ENCODE measurements around the gene RNF141.

The RNF141 gene

GRCh38 chr11:10518123-10518522, 22.9 kb downstream of the RNF141 start:
- no peak for DNase-seq (ENCODE audit: low read depth, low spot score)
- no peaks in the 10 kb centered on the region for H3K9me3 ChIP-seq (ENCODE audit: low read depth, low read length)
- H3K27ac ChIP-seq = peak overlapping the region; percentile 40; the same call in 1 of the 2 replicates
- H3K36me3 ChIP-seq (ENCODE audit: insufficient read depth, low read length) = peaks cover 67% of the 10 kb centered on the region
- no peak overlapping the region for H3K4me3 ChIP-seq
- no peak for TF ChIP-seq POLR2AphosphoS5 (IDR thresholded peaks at IDR 0.05; ENCODE audit: borderline replicate concordance, low read depth, low read length)
- TF ChIP-seq EZH2 (IDR thresholded peaks at IDR 0.05) = no peak
- TF ChIP-seq FOXP2 (optimal IDR thresholded peaks at IDR 0.05; ENCODE audit: control extremely low read depth, extremely low read length, insufficient read depth) = no peak
- no peak overlapping the region for H3K9ac ChIP-seq (ENCODE audit: insufficient read length)

- Histone ChIP-seq H3K36me3 (ENCODE audit: insufficient read depth, low read length) (peaks cover 44% of the 10 kb centered on the region), H3K4me3 (no peak overlapping the region), H3K27ac (no peak overlapping the region), H3K9me3 (ENCODE audit: low read depth, low read length) (no peaks in the 10 kb centered on the region), H3K9ac (ENCODE audit: insufficient read length) (no peak overlapping the region)
- DNase-seq (ENCODE audit: low read depth, low spot score) = no peak
- TF ChIP-seq EZH2 (IDR thresholded peaks at IDR 0.05) (no peak), FOXP2 (optimal IDR thresholded peaks at IDR 0.05; ENCODE audit: control extremely low read depth, extremely low read length, insufficient read depth) (no peak), POLR2AphosphoS5 (IDR thresholded peaks at IDR 0.05; ENCODE audit: borderline replicate concordance, low read depth, low read length) (no peak)
Measured at GRCh38 chr11:10515418-10515817, 25.6 kb downstream of the RNF141 start.

GRCh38 chr11:10514709-10515108, 26.3 kb downstream of the RNF141 start:
- peak overlapping the region; percentile 4 for H3K9ac ChIP-seq (ENCODE audit: insufficient read length)
- no peak for DNase-seq (ENCODE audit: low read depth, low spot score)
- H3K36me3 ChIP-seq (ENCODE audit: insufficient read depth, low read length) = peaks cover 39% of the 10 kb centered on the region
- H3K9me3 ChIP-seq (ENCODE audit: low read depth, low read length) = no peaks in the 10 kb centered on the region
- no peak for TF ChIP-seq POLR2AphosphoS5 (IDR thresholded peaks at IDR 0.05; ENCODE audit: borderline replicate concordance, low read depth, low read length)
- TF ChIP-seq FOXP2 (optimal IDR thresholded peaks at IDR 0.05; ENCODE audit: control extremely low read depth, extremely low read length, insufficient read depth) = no peak
- TF ChIP-seq EZH2 (IDR thresholded peaks at IDR 0.05) = no peak
- H3K27ac ChIP-seq = peak overlapping the region; percentile 27; the same call in 1 of the 2 replicates
- H3K4me3 ChIP-seq = no peak overlapping the region

- Histone ChIP-seq H3K27ac (peak overlapping the region; percentile 27; the same call in 1 of the 2 replicates), H3K4me3 (no peak overlapping the region), H3K9me3 (ENCODE audit: low read depth, low read length) (no peaks in the 10 kb centered on the region), H3K9ac (ENCODE audit: insufficient read length) (peak overlapping the region; percentile 4), H3K36me3 (ENCODE audit: insufficient read depth, low read length) (peaks cover 34% of the 10 kb centered on the region)
- TF ChIP-seq POLR2AphosphoS5 (IDR thresholded peaks at IDR 0.05; ENCODE audit: borderline replicate concordance, low read depth, low read length) = no peak
- no peak for TF ChIP-seq EZH2 (IDR thresholded peaks at IDR 0.05)
- TF ChIP-seq FOXP2 (optimal IDR thresholded peaks at IDR 0.05; ENCODE audit: control extremely low read depth, extremely low read length, insufficient read depth) = no peak
- DNase-seq (ENCODE audit: low read depth, low spot score) = no peak
Measured at GRCh38 chr11:10514202-10514601, 26.8 kb downstream of the RNF141 start.

- no peaks in the 10 kb centered on the region for H3K9me3 ChIP-seq (ENCODE audit: low read depth, low read length)
- TF ChIP-seq EZH2 (IDR thresholded peaks at IDR 0.05) (no peak), FOXP2 (optimal IDR thresholded peaks at IDR 0.05; ENCODE audit: control extremely low read depth, extremely low read length, insufficient read depth) (no peak), POLR2AphosphoS5 (IDR thresholded peaks at IDR 0.05; ENCODE audit: borderline replicate concordance, low read depth, low read length) (no peak)
- peaks cover 15% of the 10 kb centered on the region for H3K36me3 ChIP-seq (ENCODE audit: insufficient read depth, low read length)
- no peak overlapping the region for H3K9ac ChIP-seq (ENCODE audit: insufficient read length)
- H3K27ac ChIP-seq = no peak overlapping the region
- no peak overlapping the region for H3K4me3 ChIP-seq
- no peak for DNase-seq (ENCODE audit: low read depth, low spot score)
Measured at GRCh38 chr11:10511181-10511621, 29.8 kb downstream of the RNF141 start.

GRCh38 chr11:10506008-10506370, 35.0 kb downstream of the RNF141 start:
- no peak for DNase-seq (ENCODE audit: low read depth, low spot score)
- H3K9ac ChIP-seq (ENCODE audit: insufficient read length) = no peak overlapping the region
- H3K9me3 ChIP-seq (ENCODE audit: low read depth, low read length) = no peaks in the 10 kb centered on the region
- TF ChIP-seq POLR2AphosphoS5 (IDR thresholded peaks at IDR 0.05; ENCODE audit: borderline replicate concordance, low read depth, low read length) = no peak
- TF ChIP-seq EZH2 (IDR thresholded peaks at IDR 0.05) = no peak
- no peak for TF ChIP-seq FOXP2 (optimal IDR thresholded peaks at IDR 0.05; ENCODE audit: control extremely low read depth, extremely low read length, insufficient read depth)
- H3K4me3 ChIP-seq = no peak overlapping the region
- H3K36me3 ChIP-seq (ENCODE audit: insufficient read depth, low read length) = no peaks in the 10 kb centered on the region
- no peak overlapping the region for H3K27ac ChIP-seq

- TF ChIP-seq FOXP2 (optimal IDR thresholded peaks at IDR 0.05; ENCODE audit: control extremely low read depth, extremely low read length, insufficient read depth) (no peak), EZH2 (IDR thresholded peaks at IDR 0.05) (no peak), POLR2AphosphoS5 (IDR thresholded peaks at IDR 0.05; ENCODE audit: borderline replicate concordance, low read depth, low read length) (no peak)
Measured at GRCh38 chr11:10505278-10506007, 35.5 kb downstream of the RNF141 start.

GRCh38 chr11:10504490-10504889, 36.5 kb downstream of the RNF141 start:
- Histone ChIP-seq H3K9ac (ENCODE audit: insufficient read length) (no peak overlapping the region), H3K27ac (no peak overlapping the region), H3K4me3 (no peak overlapping the region), H3K36me3 (ENCODE audit: insufficient read depth, low read length) (no peaks in the 10 kb centered on the region), H3K9me3 (ENCODE audit: low read depth, low read length) (no peaks in the 10 kb centered on the region)
- TF ChIP-seq EZH2 (IDR thresholded peaks at IDR 0.05) (no peak), POLR2AphosphoS5 (IDR thresholded peaks at IDR 0.05; ENCODE audit: borderline replicate concordance, low read depth, low read length) (no peak), FOXP2 (optimal IDR thresholded peaks at IDR 0.05; ENCODE audit: control extremely low read depth, extremely low read length, insufficient read depth) (no peak)
- DNase-seq (ENCODE audit: low read depth, low spot score) = no peak

More at GRCh38 chr11:10505278-10506007, 35.5 kb downstream of the RNF141 start:
- no peak overlapping the region for H3K4me3 ChIP-seq
- H3K27ac ChIP-seq = no peak overlapping the region
- no peaks in the 10 kb centered on the region for H3K36me3 ChIP-seq (ENCODE audit: insufficient read depth, low read length)
- H3K9ac ChIP-seq (ENCODE audit: insufficient read length) = no peak overlapping the region
- DNase-seq (ENCODE audit: low read depth, low spot score) = no peak
- no peaks in the 10 kb centered on the region for H3K9me3 ChIP-seq (ENCODE audit: low read depth, low read length)

Data from SK-N-MC (cell line).